NCI-H2171 (cell line): ENCODE results near the gene GNS.
"Not testable (repeated sequence)": the region's sequence is repeated elsewhere in the genome, so short reads cannot be mapped to it uniquely, and the experiment has no call there.

ENCODE experiments used
- DNase-seq: peaks from one replicate; lab custom pipeline; 2025; lab: John Stamatoyannopoulos, UW

The GNS gene

DNA sequence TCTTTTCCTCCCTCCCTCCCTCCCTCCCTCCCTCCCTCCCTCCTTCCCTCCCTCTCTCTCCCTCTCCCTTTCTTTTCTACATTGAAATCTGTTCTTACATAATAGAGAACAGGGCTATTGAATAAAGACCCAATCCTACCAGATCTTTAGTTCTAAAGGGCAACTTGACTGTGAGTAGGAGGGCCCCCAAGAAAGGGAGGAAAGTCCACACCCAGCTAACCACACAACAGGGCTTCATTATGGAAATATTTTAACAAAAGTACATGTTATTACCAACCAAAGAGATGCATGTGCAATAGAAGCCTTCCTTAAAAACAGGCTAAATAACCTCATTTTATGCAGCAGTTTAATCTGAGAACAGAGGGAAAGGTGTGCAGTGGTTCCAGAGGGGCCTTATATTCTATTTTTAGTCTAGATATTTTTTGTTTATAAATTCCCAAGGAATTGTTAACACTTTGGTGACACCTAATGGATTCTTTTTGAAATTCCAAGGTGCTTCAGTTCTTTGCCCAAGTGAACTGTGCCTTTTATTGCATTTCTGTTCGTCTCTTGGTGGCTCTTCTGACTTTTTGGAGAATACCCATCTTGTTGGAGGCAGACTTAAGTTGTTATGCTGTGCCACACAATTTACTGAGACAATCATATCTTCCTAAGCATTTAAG is 63.0 kb downstream of the GNS start:
- peak; percentile 46 for DNase-seq

DNA sequence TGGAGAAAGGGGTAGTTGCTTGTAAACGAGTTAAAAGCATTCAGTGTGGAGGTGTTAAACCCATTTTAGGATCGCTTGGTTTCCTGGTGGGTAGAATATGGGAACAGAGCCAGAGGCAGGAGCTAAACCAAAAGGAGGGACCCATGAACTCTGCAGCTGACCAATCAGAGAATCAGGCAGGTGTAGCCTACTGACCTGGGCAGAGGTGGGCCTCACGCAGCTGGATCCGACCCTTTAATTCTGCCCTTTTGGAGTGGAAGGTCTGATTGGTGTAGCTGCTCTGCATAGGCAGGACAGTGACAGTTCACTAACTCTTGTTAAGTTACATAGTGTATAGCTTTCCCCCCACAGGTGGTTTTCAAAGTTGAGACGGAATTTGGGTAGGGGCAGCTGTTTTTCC is 63.7 kb downstream of the GNS start:
- no peak for DNase-seq

- DNase-seq, result no peak
Observed at GRCh38 chr12:64694130-64695040, 64.8 kb downstream of the GNS start.

GRCh38 chr12:64691795-64692583 is 67.2 kb downstream of the GNS start:
- DNase-seq, result peak; percentile 97

DNA sequence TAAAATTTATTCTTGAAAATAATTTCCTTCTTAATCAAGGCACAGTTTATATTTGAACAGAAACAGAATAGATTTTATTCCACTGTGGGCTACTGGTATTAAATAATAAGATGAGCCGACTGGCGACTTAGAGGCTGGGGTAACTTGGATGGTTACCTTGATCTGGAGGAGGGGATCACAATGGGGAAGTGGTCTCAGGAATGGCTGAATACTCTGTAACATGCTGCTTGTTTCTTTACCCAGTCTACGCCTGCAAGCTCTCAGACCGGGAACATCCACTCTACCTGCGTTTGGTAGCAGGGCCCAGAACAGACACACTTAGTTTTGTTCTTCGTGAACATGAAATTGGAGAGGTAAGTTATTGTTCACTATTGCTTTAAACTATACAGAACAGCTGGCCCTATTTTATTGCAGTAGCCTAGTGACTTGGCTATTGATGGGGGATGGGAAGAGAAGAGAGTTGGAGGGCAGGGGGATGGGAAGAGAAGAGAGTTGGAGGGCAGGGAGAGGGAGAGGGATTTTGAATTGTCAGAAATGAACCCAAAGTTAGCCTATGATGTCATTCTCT is 67.9 kb downstream of the GNS start:
- peak; percentile 87 for DNase-seq

DNA sequence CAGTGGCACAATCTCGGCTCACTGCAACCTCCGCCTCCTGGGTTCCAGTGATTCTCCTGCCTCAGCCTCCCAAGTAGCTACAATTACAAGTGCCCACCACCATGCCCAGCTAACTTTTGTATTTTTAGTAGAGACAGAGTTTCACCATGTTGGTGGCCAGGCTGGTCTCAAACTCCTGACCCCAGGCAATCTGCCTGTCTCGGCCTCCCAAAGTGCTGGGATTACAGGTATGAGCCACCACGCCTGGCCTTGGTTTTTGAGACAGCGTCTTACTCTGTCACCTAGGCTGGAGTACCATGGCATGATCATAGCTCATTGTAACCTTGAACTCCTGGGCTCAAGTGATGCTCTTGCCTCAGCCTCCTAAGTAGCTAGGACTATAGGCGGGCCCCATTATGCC is 69.0 kb downstream of the GNS start:
- not testable (repeated sequence) for DNase-seq

GRCh38 chr12:64688715-64689114 is 70.5 kb downstream of the GNS start:
- no peak for DNase-seq

DNA sequence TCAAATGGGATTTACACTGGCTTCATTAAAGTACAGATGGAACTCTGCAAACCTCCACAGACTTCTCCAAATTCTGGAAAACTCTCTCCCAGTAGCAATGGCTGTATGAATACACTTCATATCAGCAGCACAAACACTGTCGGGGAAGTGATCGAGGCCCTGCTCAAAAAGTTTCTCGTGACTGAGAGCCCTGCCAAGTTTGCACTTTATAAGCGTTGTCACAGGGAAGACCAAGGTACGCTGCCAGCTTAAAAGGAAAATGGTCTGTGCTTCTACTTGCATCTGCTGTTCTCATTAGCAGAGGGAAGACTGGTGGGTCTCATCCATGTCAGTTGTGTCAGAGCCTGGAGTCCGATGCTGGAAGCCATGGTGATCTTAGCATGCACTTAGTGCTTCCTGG is 71.0 kb downstream of the GNS start:
- no peak for DNase-seq

DNA sequence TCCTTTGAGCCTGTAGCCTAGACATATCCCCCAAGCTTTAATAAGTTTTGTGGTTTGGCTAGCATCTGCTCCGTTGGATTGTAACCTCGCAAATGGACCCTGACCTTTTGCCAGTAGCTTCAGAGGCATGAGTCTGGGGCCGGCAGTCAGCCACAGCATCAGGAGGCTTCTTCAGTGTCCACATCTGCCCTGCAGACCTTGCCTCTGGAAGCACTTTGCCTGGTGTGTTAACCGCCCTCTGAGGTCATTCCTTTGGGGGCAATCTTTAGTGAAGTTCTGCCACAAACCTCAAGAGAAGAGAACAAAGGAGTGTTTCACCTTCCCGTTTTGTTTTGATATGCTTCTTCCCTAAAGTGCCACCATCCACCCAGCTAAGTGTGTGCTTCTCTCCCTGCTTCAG is 71.4 kb downstream of the GNS start:
- DNase-seq, result no peak

DNA sequence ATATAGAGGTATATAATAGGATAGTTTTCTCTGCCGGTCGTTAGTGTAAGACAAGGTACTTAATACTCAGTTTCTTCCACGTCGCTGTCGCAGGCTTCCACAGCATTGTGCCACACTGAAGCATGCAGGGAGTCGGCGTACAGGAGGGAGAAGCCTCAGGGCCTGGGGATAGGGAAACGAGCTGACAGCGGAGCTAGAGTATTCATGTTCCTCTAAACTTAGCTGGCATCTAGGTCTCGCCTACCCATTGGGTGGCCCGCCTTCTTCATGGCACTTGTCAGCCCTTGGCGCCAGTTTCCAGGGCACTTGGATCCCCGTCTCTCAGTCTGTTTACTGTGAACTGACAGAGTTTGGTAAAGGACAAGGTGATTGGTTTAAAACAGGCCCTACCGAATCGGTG is 73.6 kb downstream of the GNS start:
- DNase-seq, result no peak

DNA sequence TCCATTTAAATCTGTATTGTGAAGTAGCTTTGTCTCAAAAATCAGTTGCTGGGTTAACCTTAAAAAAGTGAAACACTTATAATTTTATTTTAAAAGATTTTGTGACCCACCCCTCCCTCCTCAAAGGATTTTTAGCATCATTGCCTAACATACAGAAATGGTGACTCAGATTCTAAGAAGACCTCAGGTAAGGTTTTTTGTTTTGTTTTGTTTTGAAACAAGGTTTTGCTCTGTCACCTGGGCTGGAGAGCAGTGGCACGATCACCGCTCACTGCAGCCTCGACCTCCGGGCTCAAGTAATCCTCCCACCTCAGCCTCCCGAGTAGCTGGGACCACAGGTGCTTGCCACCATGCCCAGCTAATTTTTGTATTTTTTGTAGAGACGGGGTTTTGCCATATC is 74.2 kb downstream of the GNS start:
- no peak for DNase-seq

GRCh38 chr12:64683816-64684543 is 75.2 kb downstream of the GNS start:
- no peak for DNase-seq

- peak; percentile 58 for DNase-seq
Observed at GRCh38 chr12:64682572-64683277, 76.5 kb downstream of the GNS start.

- DNase-seq, result no peak
Observed at GRCh38 chr12:64681200-64682052, 77.8 kb downstream of the GNS start.

DNA sequence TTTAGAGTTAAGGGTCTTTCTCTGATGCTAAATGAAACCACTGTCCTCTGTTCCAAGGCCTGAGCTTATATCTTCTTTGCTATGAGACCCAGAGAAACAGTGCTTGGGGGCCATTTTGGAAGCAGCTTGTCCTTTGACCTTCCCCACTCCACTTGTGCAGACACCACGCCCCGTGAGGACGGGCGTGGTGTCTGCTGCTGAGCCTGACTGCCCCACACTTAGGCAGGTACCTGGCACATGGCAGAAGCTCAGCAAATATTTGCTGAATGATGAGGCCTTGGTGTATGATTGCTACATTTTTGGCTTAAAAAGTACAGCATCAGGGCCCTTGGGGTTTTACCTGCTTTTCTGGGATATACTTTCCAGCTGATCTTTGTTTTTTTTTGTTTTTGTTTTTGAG is 79.0 kb downstream of the GNS start:
- no peak for DNase-seq

- peak; percentile 27 for DNase-seq
Observed at GRCh38 chr12:64679487-64680001, 79.7 kb downstream of the GNS start.

DNA sequence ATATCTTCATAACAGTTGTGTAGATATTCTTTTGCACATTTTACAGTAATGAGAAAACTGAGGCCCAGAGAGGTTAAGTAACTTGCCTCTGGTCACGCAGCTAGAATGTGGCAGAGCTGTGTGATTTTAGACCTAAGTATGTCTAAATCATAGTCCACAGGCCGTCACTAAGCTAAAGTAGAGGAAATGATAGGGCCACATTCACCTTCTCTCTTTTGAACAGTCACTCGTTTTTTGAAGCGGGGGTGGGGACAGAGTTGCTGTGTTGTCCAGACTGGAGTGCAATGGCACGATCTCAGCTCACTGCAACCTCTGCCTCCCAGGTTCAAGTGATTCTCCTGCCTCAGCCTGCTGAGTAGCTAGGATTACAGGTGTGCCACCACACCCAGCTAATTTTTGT is 80.4 kb downstream of the GNS start:
- DNase-seq, result no peak

GRCh38 chr12:64678248-64678647 is 81.0 kb downstream of the GNS start:
- no peak for DNase-seq

- peak; percentile 20 for DNase-seq
Observed at GRCh38 chr12:64675795-64676194, 83.4 kb downstream of the GNS start.
